ENCODE measurements around the gene HECTD2.
"Not testable (repeated sequence)": the region's sequence is repeated elsewhere in the genome, so short reads cannot be mapped to it uniquely, and the experiment has no call there.

The HECTD2 gene, protein sequence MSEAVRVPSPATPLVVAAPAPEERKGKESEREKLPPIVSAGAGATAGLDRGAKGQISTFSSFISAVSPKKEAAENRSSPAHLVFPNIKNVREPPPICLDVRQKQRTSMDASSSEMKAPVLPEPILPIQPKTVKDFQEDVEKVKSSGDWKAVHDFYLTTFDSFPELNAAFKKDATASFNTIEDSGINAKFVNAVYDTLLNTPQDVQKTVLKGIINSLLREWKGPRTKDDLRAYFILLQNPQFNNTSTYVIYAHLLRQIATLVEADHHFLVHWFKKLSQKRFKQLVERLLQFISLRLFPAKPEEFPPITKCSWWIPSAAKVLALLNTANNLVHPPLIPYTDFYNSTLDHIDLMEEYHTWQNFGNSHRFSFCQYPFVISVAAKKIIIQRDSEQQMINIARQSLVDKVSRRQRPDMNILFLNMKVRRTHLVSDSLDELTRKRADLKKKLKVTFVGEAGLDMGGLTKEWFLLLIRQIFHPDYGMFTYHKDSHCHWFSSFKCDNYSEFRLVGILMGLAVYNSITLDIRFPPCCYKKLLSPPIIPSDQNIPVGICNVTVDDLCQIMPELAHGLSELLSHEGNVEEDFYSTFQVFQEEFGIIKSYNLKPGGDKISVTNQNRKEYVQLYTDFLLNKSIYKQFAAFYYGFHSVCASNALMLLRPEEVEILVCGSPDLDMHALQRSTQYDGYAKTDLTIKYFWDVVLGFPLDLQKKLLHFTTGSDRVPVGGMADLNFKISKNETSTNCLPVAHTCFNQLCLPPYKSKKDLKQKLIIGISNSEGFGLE

DNA sequence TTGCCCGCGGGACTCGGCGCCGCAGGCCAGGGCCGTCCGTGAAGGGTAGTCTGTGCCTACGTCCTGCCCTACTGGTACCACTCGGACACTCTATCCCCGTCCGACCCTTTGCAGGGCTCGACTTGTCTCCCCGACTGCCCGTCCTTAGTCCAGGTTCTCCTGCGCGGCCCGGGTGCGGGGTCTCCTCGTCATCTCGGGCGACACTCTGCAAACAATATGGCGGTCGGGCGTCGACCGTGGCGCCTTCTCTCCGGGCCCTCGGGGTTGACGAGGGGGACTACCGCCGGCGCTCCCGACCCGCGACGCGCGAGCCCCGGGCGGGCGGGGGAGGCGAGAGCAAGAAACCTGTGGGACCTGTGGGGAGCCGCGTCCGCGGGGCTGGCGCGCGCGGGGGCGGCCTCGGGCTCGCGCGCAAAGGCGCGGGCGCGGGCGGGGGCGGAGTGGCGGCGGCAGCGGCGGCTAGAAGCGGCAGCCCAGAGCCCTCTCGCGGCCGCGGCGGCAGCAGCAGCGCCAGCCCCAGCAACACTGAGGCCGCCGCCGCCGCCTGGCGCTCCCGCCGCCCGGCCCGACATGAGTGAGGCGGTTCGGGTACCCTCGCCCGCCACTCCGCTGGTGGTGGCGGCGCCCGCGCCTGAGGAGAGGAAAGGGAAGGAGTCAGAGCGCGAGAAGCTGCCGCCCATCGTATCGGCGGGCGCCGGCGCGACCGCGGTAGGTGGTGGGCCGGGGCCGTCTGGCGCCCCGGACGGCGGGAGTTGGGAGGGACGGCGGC lies at the start of gene HECTD2:
Gene HECTD2, plus strand, starts transcription at position 476 of the 769 bp plus-strand sequence. Its CDS starts 95 bp downstream, at position 571.
- H3K4me3 ChIP-seq (ENCODE audit: low read length in 2 of 2), result peak within 1 kb of the TSS; percentile 92 to 94
- peak within 1 kb of the TSS; percentile 98 for H3K27ac ChIP-seq (ENCODE audit: low read length)
- H3K9ac ChIP-seq (ENCODE audit: low read length in 2 of 2), result peak within 1 kb of the TSS; percentile 98 to 99
- H3K27me3 ChIP-seq (ENCODE audit: control insufficient read depth in 1 of 2, insufficient read depth in 2 of 2, low read length in 2 of 2), result no peaks in the 10 kb centered on the region
- peaks cover 3% of the 10 kb centered on the region for H3K4me1 ChIP-seq (ENCODE audit: control insufficient read depth, insufficient read depth, low read length)
- H3K9me3 ChIP-seq (ENCODE audit: control insufficient read depth in 2 of 2, low read length in 2 of 2), result no peaks in the 10 kb centered on the region
- H3K36me3 ChIP-seq (ENCODE audit: control insufficient read depth in 2 of 2, insufficient read depth in 2 of 2, low read length in 2 of 2), result no peaks in the 10 kb centered on the region

DNA sequence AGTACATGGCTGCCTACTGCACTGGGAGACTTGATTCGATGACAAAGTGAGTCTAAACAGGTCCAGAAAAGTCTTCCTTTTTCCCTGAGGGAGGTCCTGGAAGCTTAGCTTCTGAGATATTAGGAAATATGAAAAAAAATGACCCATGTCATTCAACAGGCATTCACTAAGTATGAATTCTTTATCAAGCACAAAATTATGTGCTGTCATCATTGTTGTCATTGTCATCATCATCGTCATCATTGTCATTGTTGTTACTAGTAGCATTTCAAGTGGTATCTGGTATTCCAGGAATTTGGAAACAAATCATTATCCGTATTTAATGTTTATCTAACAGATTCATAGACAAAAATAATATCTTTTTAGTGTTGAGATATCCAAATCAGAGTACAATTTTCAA lies 49.7 kb upstream of the HECTD2 start:
- no peaks in the 10 kb centered on the region for H3K9me3 ChIP-seq (ENCODE audit: control insufficient read depth in 2 of 2, low read length in 2 of 2)
- no peak overlapping the region for H3K4me3 ChIP-seq (ENCODE audit: low read length in 2 of 2)
- H3K27ac ChIP-seq (ENCODE audit: low read length), result no peak overlapping the region
- no peak overlapping the region for H3K9ac ChIP-seq (ENCODE audit: low read length in 2 of 2)
- no peaks in the 10 kb centered on the region for H3K4me1 ChIP-seq (ENCODE audit: control insufficient read depth, insufficient read depth, low read length)
- H3K27me3 ChIP-seq (ENCODE audit: control insufficient read depth in 1 of 2, insufficient read depth in 2 of 2, low read length in 2 of 2), result no peaks in the 10 kb centered on the region
- H3K36me3 ChIP-seq (ENCODE audit: control insufficient read depth in 2 of 2, insufficient read depth in 2 of 2, low read length in 2 of 2), result no peaks in the 10 kb centered on the region

- H3K4me3 ChIP-seq (ENCODE audit: low read length in 2 of 2); H3K4me1 ChIP-seq (ENCODE audit: control insufficient read depth, insufficient read depth, low read length); H3K27ac ChIP-seq (ENCODE audit: low read length): not testable (repeated sequence)
Measured at GRCh38 chr10:91365519-91365918, 44.6 kb upstream of the HECTD2 start.

DNA sequence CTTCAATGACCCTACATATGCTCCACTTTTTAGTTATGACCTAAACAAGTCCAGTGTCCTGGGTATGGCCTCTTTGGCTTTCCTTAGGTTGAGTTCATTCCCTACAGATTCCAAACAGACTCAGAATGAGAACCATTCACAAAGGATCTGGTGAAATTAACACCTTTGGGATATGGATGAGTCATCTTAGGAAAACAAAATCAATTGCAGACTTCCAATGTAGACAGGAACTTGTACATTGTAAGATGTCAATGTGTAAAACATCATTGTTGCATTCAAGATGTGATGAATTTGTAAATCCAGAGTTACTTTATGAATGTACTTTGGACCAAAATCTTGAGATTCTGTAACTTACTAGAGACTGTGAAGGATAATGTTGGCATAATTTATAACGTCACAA lies 43.4 kb upstream of the HECTD2 start:
- H3K4me3 ChIP-seq (ENCODE audit: low read length in 2 of 2), result no peak overlapping the region
- no peaks in the 10 kb centered on the region for H3K9me3 ChIP-seq (ENCODE audit: control insufficient read depth in 2 of 2, low read length in 2 of 2)
- H3K36me3 ChIP-seq (ENCODE audit: control insufficient read depth in 2 of 2, insufficient read depth in 2 of 2, low read length in 2 of 2), result no peaks in the 10 kb centered on the region
- no peak overlapping the region for H3K9ac ChIP-seq (ENCODE audit: low read length in 2 of 2)
- no peaks in the 10 kb centered on the region for H3K4me1 ChIP-seq (ENCODE audit: control insufficient read depth, insufficient read depth, low read length)
- no peaks in the 10 kb centered on the region for H3K27me3 ChIP-seq (ENCODE audit: control insufficient read depth in 1 of 2, insufficient read depth in 2 of 2, low read length in 2 of 2)
- H3K27ac ChIP-seq (ENCODE audit: low read length), result no peak overlapping the region

More at GRCh38 chr10:91365519-91365918, 44.6 kb upstream of the HECTD2 start:
- not testable (repeated sequence) for H3K9me3 ChIP-seq (ENCODE audit: control insufficient read depth in 2 of 2, low read length in 2 of 2); H3K36me3 ChIP-seq (ENCODE audit: control insufficient read depth in 2 of 2, insufficient read depth in 2 of 2, low read length in 2 of 2); H3K27me3 ChIP-seq (ENCODE audit: control insufficient read depth in 1 of 2, insufficient read depth in 2 of 2, low read length in 2 of 2); H3K9ac ChIP-seq (ENCODE audit: low read length in 2 of 2)

GRCh38 chr10:91367127-91367531 lies 43.0 kb upstream of the HECTD2 start:
- H3K27me3 ChIP-seq (ENCODE audit: control insufficient read depth in 1 of 2, insufficient read depth in 2 of 2, low read length in 2 of 2), result no peaks in the 10 kb centered on the region
- H3K36me3 ChIP-seq (ENCODE audit: control insufficient read depth in 2 of 2, insufficient read depth in 2 of 2, low read length in 2 of 2), result no peaks in the 10 kb centered on the region
- H3K9ac ChIP-seq (ENCODE audit: low read length in 2 of 2), result no peak overlapping the region
- H3K4me3 ChIP-seq (ENCODE audit: low read length in 2 of 2), result no peak overlapping the region
- no peaks in the 10 kb centered on the region for H3K4me1 ChIP-seq (ENCODE audit: control insufficient read depth, insufficient read depth, low read length)
- no peak overlapping the region for H3K27ac ChIP-seq (ENCODE audit: low read length)
- H3K9me3 ChIP-seq (ENCODE audit: control insufficient read depth in 2 of 2, low read length in 2 of 2), result no peaks in the 10 kb centered on the region

DNA sequence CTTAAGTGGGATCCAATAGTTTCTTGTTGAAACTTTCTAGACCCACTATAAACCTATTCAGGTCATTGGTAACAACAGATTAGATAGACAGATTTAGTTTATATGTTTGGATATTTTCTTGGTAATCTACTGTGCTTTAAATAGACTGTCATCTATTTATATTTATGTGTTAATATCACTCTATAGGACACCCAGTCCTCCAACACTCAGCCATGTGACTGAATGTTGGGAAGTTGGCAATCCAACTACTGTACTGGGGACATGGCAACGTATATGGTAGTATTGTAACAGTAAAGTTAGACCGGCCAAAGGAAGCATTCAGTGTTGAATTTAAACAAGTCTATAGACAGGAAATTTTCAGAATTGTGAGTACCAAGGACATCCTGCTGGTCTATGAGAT lies 42.6 kb upstream of the HECTD2 start:
- no peaks in the 10 kb centered on the region for H3K27me3 ChIP-seq (ENCODE audit: control insufficient read depth in 1 of 2, insufficient read depth in 2 of 2, low read length in 2 of 2)
- H3K4me1 ChIP-seq (ENCODE audit: control insufficient read depth, insufficient read depth, low read length), result no peaks in the 10 kb centered on the region
- H3K9me3 ChIP-seq (ENCODE audit: control insufficient read depth in 2 of 2, low read length in 2 of 2), result no peaks in the 10 kb centered on the region
- H3K4me3 ChIP-seq (ENCODE audit: low read length in 2 of 2), result no peak overlapping the region
- no peak overlapping the region for H3K27ac ChIP-seq (ENCODE audit: low read length)
- H3K9ac ChIP-seq (ENCODE audit: low read length in 2 of 2), result no peak overlapping the region
- no peaks in the 10 kb centered on the region for H3K36me3 ChIP-seq (ENCODE audit: control insufficient read depth in 2 of 2, insufficient read depth in 2 of 2, low read length in 2 of 2)

DNA sequence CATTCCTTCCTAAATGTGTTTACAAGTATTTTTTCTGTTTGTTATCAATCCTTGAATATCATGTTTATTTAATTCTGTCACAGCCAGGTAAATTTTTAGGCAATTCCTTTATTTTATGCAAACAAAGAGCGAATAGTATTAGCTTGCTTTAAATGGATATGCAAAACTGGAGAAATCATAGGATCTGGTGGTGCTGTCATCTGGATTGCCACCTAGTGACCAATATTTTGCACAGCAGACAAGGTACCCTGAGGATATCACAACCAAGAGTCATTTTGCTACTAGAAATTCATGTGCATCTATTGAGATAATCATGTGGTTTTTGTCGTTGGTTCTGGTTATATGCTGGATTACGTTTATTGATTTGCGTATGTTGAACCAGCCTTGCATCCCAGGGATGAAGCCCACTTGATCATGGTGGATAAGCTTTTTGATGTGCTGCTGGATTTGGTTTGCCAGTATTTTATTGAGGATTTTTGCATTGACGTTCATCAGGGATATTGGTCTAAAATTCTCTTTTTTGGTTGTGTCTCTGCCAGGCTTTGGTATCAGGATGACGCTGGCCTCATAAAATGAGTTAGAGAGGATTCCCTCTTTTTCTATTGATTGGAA lies 40.1 kb upstream of the HECTD2 start:
- H3K27ac ChIP-seq (ENCODE audit: low read length); H3K4me3 ChIP-seq (ENCODE audit: low read length in 2 of 2); H3K4me1 ChIP-seq (ENCODE audit: control insufficient read depth, insufficient read depth, low read length); H3K9ac ChIP-seq (ENCODE audit: low read length in 2 of 2); H3K9me3 ChIP-seq (ENCODE audit: control insufficient read depth in 2 of 2, low read length in 2 of 2); H3K36me3 ChIP-seq (ENCODE audit: control insufficient read depth in 2 of 2, insufficient read depth in 2 of 2, low read length in 2 of 2); H3K27me3 ChIP-seq (ENCODE audit: control insufficient read depth in 1 of 2, insufficient read depth in 2 of 2, low read length in 2 of 2): not testable (repeated sequence)

DNA sequence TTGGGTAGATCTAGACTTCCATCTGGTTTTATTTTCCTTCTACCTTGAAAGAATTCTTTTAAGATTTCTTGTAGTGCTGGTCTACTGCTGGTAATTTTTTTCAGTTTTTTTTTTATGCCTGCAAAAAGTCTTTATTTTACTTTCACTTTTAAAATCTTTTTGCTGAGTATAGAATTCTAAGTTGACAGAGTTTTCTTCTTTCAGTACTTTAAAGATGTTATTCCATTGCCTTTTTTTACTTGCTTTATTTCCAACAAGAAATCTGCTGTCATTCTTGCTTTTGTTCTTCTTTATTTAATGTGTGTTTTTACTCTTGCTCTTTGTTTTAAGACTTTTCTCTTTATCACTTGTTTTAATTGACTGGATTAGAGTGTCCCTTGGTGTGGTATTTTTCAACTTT lies 36.1 kb upstream of the HECTD2 start:
- H3K36me3 ChIP-seq (ENCODE audit: control insufficient read depth in 2 of 2, insufficient read depth in 2 of 2, low read length in 2 of 2), result peaks cover 0 to 2% of the 10 kb centered on the region in 2 donors
- no peak overlapping the region for H3K4me3 ChIP-seq (ENCODE audit: low read length in 2 of 2)
- H3K9me3 ChIP-seq (ENCODE audit: control insufficient read depth in 2 of 2, low read length in 2 of 2), result peaks cover 9 to 20% of the 10 kb centered on the region in 2 donors
- no peaks in the 10 kb centered on the region for H3K4me1 ChIP-seq (ENCODE audit: control insufficient read depth, insufficient read depth, low read length)
- no peaks in the 10 kb centered on the region for H3K27me3 ChIP-seq (ENCODE audit: control insufficient read depth in 1 of 2, insufficient read depth in 2 of 2, low read length in 2 of 2)
- H3K9ac ChIP-seq (ENCODE audit: low read length in 2 of 2), result no peak overlapping the region
- H3K27ac ChIP-seq (ENCODE audit: low read length), result no peak overlapping the region

DNA sequence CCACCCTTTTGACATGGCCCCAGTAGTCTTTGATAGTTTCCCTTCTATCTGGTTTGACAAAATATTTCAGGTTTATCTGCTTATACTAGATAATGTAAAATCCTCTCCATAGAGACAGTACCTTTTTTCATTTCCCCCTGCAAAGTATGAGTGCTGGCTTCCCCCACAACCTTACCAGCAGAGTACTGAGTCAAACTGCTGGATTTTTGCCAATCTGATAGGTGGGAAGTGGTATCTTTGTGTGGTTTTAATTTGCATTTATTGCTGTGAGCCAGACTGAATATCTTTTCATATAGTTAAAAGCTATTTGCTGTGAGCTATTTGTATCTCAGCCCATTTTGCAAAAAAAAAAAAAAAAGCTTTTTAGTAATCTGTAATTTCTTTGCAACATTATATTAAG lies 32.1 kb upstream of the HECTD2 start:
- H3K4me1 ChIP-seq (ENCODE audit: control insufficient read depth, insufficient read depth, low read length), result no peaks in the 10 kb centered on the region
- no peak overlapping the region for H3K9ac ChIP-seq (ENCODE audit: low read length in 2 of 2)
- peaks cover 9 to 20% of the 10 kb centered on the region in 2 donors for H3K9me3 ChIP-seq (ENCODE audit: control insufficient read depth in 2 of 2, low read length in 2 of 2)

GRCh38 chr10:91380873-91381256 lies 29.3 kb upstream of the HECTD2 start:
- Histone ChIP-seq H3K9me3 (ENCODE audit: control insufficient read depth in 2 of 2, low read length in 2 of 2) (peaks cover 5 to 8% of the 10 kb centered on the region in 2 donors), H3K4me3 (ENCODE audit: low read length in 2 of 2) (no peak overlapping the region), H3K27me3 (ENCODE audit: control insufficient read depth in 1 of 2, insufficient read depth in 2 of 2, low read length in 2 of 2) (peaks cover 0 to 2% of the 10 kb centered on the region in 2 donors), H3K4me1 (ENCODE audit: control insufficient read depth, insufficient read depth, low read length) (no peaks in the 10 kb centered on the region), H3K27ac (ENCODE audit: low read length) (no peak overlapping the region), H3K9ac (ENCODE audit: low read length in 2 of 2) (no peak overlapping the region), H3K36me3 (ENCODE audit: control insufficient read depth in 2 of 2, insufficient read depth in 2 of 2, low read length in 2 of 2) (peaks cover 0 to 2% of the 10 kb centered on the region in 2 donors)

More for the DNA sequence above, 32.1 kb upstream of the HECTD2 start:
- peaks cover 0 to 2% of the 10 kb centered on the region in 2 donors for H3K36me3 ChIP-seq (ENCODE audit: control insufficient read depth in 2 of 2, insufficient read depth in 2 of 2, low read length in 2 of 2)
- no peak overlapping the region for H3K27ac ChIP-seq (ENCODE audit: low read length)
- no peak overlapping the region for H3K4me3 ChIP-seq (ENCODE audit: low read length in 2 of 2)
- H3K27me3 ChIP-seq (ENCODE audit: control insufficient read depth in 1 of 2, insufficient read depth in 2 of 2, low read length in 2 of 2), result peaks cover 0 to 2% of the 10 kb centered on the region in 2 donors
